Activated CD8-positive, alpha-beta T cell treated with anti-CD3 and anti-CD28 coated beads for 36 hours (primary cell): ENCODE results near the gene ZGRF1. TPM values are rescaled to one million over a fixed set of nuclear protein-coding genes. Genes with fewer than 3 reads are reported as not detected.
A peak's percentile ranks its signal among the peaks of the same experiment; 100 is the strongest.

Experiments
- ATAC-seq: fragments of 200-7000 bp; cut with Tn5 transposase; one replicate; pipeline ENCODE4 v1.10.0; 2021; ENCODE audit warnings: mild to moderate bottlenecking, moderate library complexity
- CTCF ChIA-PET: fragments of 350-600 bp; sonication (Branson Sonifier 250); formaldehyde crosslinking; loops from one replicate; lab custom pipeline; 2021; ENCODE audit warnings: antibody characterized with exemption; lab: Charles Lee
- POLR2A ChIA-PET: fragments of 350-600 bp; sonication (Branson Sonifier 250); formaldehyde crosslinking; loops from one replicate; lab custom pipeline; 2021; ENCODE audit warnings: antibody characterized with exemption; lab: Charles Lee
- DNase-seq: peaks from one replicate; pipeline ENCODE4 v3.0.0-alpha.2; 2020
- H3K27ac Mint-ChIP-seq: one replicate; pipeline ENCODE4 v1.8.0; 2021; ENCODE audit warnings: mild to moderate bottlenecking, mixed read lengths
- H3K27me3 Mint-ChIP-seq: one replicate; pipeline ENCODE4 v1.8.0; 2021; ENCODE audit warnings: mixed read lengths
- H3K36me3 Mint-ChIP-seq: one replicate; pipeline ENCODE4 v1.8.0; 2021; ENCODE audit warnings: low read depth, mixed read lengths
- H3K4me1 Mint-ChIP-seq: one replicate; pipeline ENCODE4 v1.8.0; 2021; ENCODE audit warnings: low read depth, mixed read lengths
- H3K4me3 Mint-ChIP-seq: one replicate; pipeline ENCODE4 v1.8.0; 2021; ENCODE audit warnings: mild to moderate bottlenecking, moderate library complexity, mixed read lengths
- H3K9me3 Mint-ChIP-seq: one replicate; pipeline ENCODE4 v1.8.0; 2021; ENCODE audit warnings: mixed read lengths
- intact Hi-C: fragments of 100-400 bp; cut with micrococcal nuclease; formaldehyde crosslinking; loops from one replicate; pipeline ENCODE4 v1.10.0; 2022
- total RNA-seq, 2 experiments: library from RNA; stranded (reverse); gene quantifications; one replicate each; pipeline ENCODE4 v1.2.3, GENCODE V29; 2021
- TF ChIP-seq, protein P1 (sequence below): fragments of 200-600 bp; IDR thresholded peaks from one replicate; pipeline ENCODE4 v1.8.0; 2022; ENCODE audit warnings: antibody characterized with exemption, mild to moderate bottlenecking

ZGRF1 gene
- total RNA-seq, 2 experiments from 2014 or later: 45.7 to 47.3 TPM

DNA sequence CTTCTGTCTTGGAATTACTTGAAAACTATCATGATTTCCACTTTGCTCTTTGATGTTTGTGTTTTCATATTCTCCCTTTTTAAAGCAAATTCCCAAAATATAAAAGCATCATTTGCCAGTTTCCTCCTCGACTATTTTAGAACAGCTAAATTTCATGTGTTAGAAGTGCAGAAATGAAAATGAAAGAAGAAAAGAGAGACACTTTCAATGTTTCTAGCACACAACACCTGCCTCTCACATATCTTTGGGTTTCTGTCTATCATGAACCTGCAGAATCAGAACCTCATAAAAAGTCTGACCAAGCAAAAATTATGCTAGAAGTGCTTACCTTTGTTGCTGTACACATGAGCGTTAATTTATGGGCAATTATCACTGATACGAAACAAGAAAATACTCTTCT is 118.8 kb downstream of the ZGRF1 start:
- no peak overlapping the region for H3K27ac Mint-ChIP-seq

DNA sequence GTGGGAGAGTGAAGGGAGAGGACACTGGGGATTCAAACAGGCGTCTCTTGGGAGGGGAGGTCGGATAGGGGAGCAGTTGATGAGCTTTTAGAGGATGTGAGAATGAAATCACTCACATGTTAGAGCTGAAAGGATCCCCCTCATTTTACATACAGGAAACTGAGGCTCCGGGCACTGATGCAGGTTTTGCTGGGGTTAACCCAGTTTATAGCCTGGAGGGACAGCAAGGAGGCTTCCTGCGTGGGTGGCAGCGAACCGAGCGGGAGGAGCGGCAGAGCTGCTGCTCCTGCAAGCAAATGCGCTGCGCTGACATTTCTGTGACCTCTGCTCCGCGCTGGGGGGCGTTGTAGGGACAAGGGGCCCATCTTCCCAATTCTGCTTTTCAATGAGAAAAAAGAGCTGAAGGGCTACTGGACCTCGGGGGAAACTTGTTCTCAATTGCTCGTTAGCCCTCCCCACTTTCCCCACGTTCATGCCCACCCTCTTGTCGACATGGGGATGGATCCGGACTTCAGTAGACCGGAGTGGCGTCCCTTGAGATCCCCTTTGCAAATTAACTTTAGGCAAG is 119.6 kb downstream of the ZGRF1 start:
- Mint-ChIP-seq H3K4me1 (peaks cover 48% of the 10 kb centered on the region), H3K36me3 (peaks cover 2% of the 10 kb centered on the region), H3K27ac (no peak overlapping the region), H3K4me3 (peak overlapping the region; percentile 49), H3K9me3 (peaks cover 1% of the 10 kb centered on the region), H3K27me3 (peaks cover 86% of the 10 kb centered on the region)
- CTCF ChIA-PET: interaction anchor here (0.9 to 3.7 kb wide), 4 partner anchors 8 to 418 kb away, joined by 3 to 16 read pairs (median 9); no protein-coding TSS in a partner anchor
- intact Hi-C loops: loop anchor here (10.0 kb wide), 1 partner anchor 1882 kb away; no protein-coding TSS in a partner anchor
- DNase-seq: peak; percentile 54
- POLR2A ChIA-PET: no interaction called here
- no peak for ATAC-seq
- TF ChIP-seq, protein P1, sequence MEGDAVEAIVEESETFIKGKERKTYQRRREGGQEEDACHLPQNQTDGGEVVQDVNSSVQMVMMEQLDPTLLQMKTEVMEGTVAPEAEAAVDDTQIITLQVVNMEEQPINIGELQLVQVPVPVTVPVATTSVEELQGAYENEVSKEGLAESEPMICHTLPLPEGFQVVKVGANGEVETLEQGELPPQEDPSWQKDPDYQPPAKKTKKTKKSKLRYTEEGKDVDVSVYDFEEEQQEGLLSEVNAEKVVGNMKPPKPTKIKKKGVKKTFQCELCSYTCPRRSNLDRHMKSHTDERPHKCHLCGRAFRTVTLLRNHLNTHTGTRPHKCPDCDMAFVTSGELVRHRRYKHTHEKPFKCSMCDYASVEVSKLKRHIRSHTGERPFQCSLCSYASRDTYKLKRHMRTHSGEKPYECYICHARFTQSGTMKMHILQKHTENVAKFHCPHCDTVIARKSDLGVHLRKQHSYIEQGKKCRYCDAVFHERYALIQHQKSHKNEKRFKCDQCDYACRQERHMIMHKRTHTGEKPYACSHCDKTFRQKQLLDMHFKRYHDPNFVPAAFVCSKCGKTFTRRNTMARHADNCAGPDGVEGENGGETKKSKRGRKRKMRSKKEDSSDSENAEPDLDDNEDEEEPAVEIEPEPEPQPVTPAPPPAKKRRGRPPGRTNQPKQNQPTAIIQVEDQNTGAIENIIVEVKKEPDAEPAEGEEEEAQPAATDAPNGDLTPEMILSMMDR: no peak

More for the DNA sequence above, 118.8 kb downstream of the ZGRF1 start:
- intact Hi-C loops: loop anchor here (10.0 kb wide), 1 partner anchor 1883 kb away; no protein-coding TSS in a partner anchor
- H3K36me3 Mint-ChIP-seq: peaks cover 5% of the 10 kb centered on the region
- ChIA-PET CTCF (interaction anchor here (0.9 to 3.7 kb wide), 4 partner anchors 9 to 419 kb away, joined by 3 to 16 read pairs (median 9); no protein-coding TSS in a partner anchor), POLR2A (no interaction called here)
- H3K4me3 Mint-ChIP-seq: peak overlapping the region; percentile 10
- peaks cover 1% of the 10 kb centered on the region for H3K9me3 Mint-ChIP-seq
- DNase-seq (no peak), ATAC-seq (no peak)
- peaks cover 83% of the 10 kb centered on the region for H3K27me3 Mint-ChIP-seq
- TF ChIP-seq, protein P1: no peak
- peaks cover 50% of the 10 kb centered on the region for H3K4me1 Mint-ChIP-seq

DNA sequence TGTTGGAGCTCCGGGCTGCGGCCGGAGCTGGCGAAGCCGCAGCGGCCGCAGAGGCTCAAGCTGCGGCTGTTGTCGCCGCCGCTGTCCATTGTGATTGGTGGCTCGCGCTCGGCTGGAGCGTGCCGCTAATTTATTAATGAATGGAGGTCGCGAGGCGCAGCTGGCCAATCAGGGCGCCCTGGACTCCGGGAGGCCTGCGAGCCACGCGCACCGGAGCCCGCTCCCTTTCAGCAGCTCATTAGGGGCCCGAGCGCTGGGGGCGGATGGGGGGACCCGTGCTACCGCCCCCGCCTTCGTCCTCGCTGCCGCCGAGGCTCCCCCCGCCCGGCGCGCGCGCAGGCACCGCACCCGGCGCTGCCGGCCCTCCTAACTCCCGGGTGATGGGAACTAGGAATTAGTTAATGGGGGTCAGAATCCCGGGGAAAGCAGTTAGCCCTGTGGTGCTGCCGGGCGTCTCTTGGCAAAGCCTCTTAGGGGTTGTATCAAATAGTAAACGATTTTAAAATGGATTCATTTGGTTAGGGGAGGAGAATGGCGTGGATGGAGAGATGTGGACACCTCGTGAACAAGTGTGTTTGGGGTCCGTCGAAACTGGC is 120.1 kb downstream of the ZGRF1 start:
- TF ChIP-seq, protein P1: no peak
- CTCF ChIA-PET: interaction anchor here (1.1 to 3.7 kb wide), 4 partner anchors 8 to 418 kb away, joined by 4 to 16 read pairs (median 12); no protein-coding TSS in a partner anchor
- H3K4me3 Mint-ChIP-seq: peak overlapping the region; percentile 96
- peaks cover 7% of the 10 kb centered on the region for H3K36me3 Mint-ChIP-seq
- no peak overlapping the region for H3K27ac Mint-ChIP-seq
- no peak for ATAC-seq
- H3K4me1 Mint-ChIP-seq: peaks cover 48% of the 10 kb centered on the region
- peaks cover 86% of the 10 kb centered on the region for H3K27me3 Mint-ChIP-seq
- intact Hi-C loops: loop anchor here (10.0 kb wide), 1 partner anchor 1882 kb away; no protein-coding TSS in a partner anchor
- POLR2A ChIA-PET: no interaction called here
- H3K9me3 Mint-ChIP-seq: peaks cover 4% of the 10 kb centered on the region
- DNase-seq: peak; percentile 37

DNA sequence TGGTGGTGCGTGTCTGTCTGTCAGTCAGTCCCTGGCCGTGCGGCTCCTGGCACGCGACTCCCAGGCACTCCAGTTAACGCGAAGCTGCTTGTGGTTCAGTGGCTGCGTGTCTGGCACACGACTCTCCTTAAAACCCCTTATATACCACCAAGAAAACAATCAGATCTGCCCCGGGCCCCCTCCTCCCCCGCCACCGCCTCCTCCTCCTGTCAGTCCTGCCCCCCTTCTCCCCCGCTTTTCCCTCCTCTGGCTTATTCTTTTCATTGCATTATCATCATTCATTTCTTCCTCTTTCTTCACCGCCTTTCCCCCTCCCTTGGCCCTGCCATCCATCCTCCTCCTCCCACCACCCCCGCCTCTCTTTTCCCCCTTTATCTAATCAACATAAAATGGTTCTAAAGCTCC is 120.6 kb downstream of the ZGRF1 start, which contains the start of gene NEUROG2:
Gene NEUROG2, minus strand, starts transcription at position 115 of the 405 bp plus-strand sequence. CDS start 705 bp downstream, outside the sequence.
- POLR2A ChIA-PET: no interaction called here

More for the DNA sequence above, 120.6 kb downstream of the ZGRF1 start, which contains the start of gene NEUROG2:
- ATAC-seq: no peak
- CTCF ChIA-PET: interaction anchor here (2.8 to 3.7 kb wide), 3 partner anchors 8 to 417 kb away, joined by 10 to 16 read pairs (median 14); no protein-coding TSS in a partner anchor
- intact Hi-C loops: loop anchor here (10.0 kb wide), 1 partner anchor 1881 kb away; no protein-coding TSS in a partner anchor
- Mint-ChIP-seq H3K4me1 (peaks cover 50% of the 10 kb centered on the region), H3K27ac (peak within 1 kb of the TSS; percentile 62), H3K27me3 (peaks cover 86% of the 10 kb centered on the region), H3K9me3 (peaks cover 7% of the 10 kb centered on the region), H3K36me3 (peaks cover 10% of the 10 kb centered on the region), H3K4me3 (peak within 1 kb of the TSS; percentile 96)
- TF ChIP-seq, protein P1: no peak
- DNase-seq: no peak
